CD4-positive, alpha-beta T cell (primary cell): ENCODE results near the gene NUP160. TPM values are rescaled to one million over a fixed set of nuclear protein-coding genes. Genes with fewer than 3 reads are reported as not detected.
A peak's percentile ranks its signal among the peaks of the same experiment; 100 is the strongest.
"Not testable (repeated sequence)": the region's sequence is repeated elsewhere in the genome, so short reads cannot be mapped to it uniquely, and the experiment has no call there.

Source experiments
- ATAC-seq: fragments of 200-7000 bp; cut with Tn5 transposase; one replicate; pipeline ENCODE4 v1.10.0; 2022; ENCODE audit warnings: mild to moderate bottlenecking; ENCODE audit not compliant: poor library complexity
- CTCF ChIA-PET: fragments of 350-600 bp; sonication (Branson Sonifier 250); formaldehyde crosslinking; loops from one replicate; lab custom pipeline; 2021; ENCODE audit warnings: antibody characterized with exemption, inconsistent platforms; lab: Charles Lee
- POLR2A ChIA-PET: fragments of 350-600 bp; sonication (Branson Sonifier 250); formaldehyde crosslinking; loops from one replicate; lab custom pipeline; 2021; ENCODE audit warnings: antibody characterized with exemption, inconsistent platforms; lab: Charles Lee
- DNase-seq, 14 experiments: peaks; one replicate each; pipeline ENCODE4 v3.0.0-alpha.2; 2013 to 2020; ENCODE audit warnings: mixed read lengths in 2 of 14
- H3K27ac ChIP-seq, 2 donors: one replicate each; pipeline versions ENCODE4 v1.5.1 to v1.7.0; 2013; ENCODE audit warnings: low read length in 2 of 2, low read depth in 1 of 2, mild to moderate bottlenecking in 1 of 2
- H3K27me3 ChIP-seq, 2 experiments: 1 replicate in 1 of 2; 2 replicates in 1 of 2; pipeline versions ENCODE4 v1.6.1 to v1.7.0; 2013; ENCODE audit warnings: low read length in 2 of 2, control low read depth in 1 of 2, mild to moderate bottlenecking in 1 of 2, moderate library complexity in 1 of 2; ENCODE audit not compliant: insufficient read depth in 2 of 2, control insufficient read depth in 1 of 2
- H3K36me3 ChIP-seq: one replicate; pipeline ENCODE4 v1.6.1; 2013; ENCODE audit warnings: low read length, control low read depth; ENCODE audit not compliant: insufficient read depth
- H3K4me1 ChIP-seq: one replicate; pipeline ENCODE4 v1.6.1; 2013; ENCODE audit warnings: low read length, control low read depth; ENCODE audit not compliant: insufficient read depth
- H3K4me3 ChIP-seq: one replicate; pipeline ENCODE4 v1.5.1; 2013; ENCODE audit warnings: mild to moderate bottlenecking, low read length, moderate library complexity
- H3K9me3 ChIP-seq, 2 experiments: 1 replicate in 1 of 2; 2 replicates in 1 of 2; pipeline versions ENCODE4 v1.6.1 to v1.7.0; 2013; ENCODE audit warnings: low read length in 2 of 2, mild to moderate bottlenecking in 2 of 2, control low read depth in 1 of 2, moderate library complexity in 1 of 2; ENCODE audit not compliant: control insufficient read depth in 1 of 2, insufficient read depth in 1 of 2
- H3K27ac Mint-ChIP-seq: one replicate; pipeline ENCODE4 v1.8.0; 2020; ENCODE audit warnings: mixed read lengths
- H3K27me3 Mint-ChIP-seq: one replicate; pipeline ENCODE4 v1.8.0; 2021; ENCODE audit warnings: mixed read lengths
- H3K36me3 Mint-ChIP-seq: one replicate; pipeline ENCODE4 v1.8.0; 2021; ENCODE audit warnings: low read depth, mixed read lengths
- H3K4me1 Mint-ChIP-seq: one replicate; pipeline ENCODE4 v1.8.0; 2021; ENCODE audit warnings: low read depth, mixed read lengths
- H3K4me3 Mint-ChIP-seq: one replicate; pipeline ENCODE4 v1.8.0; 2020; ENCODE audit warnings: mild to moderate bottlenecking, mixed read lengths
- H3K9me3 Mint-ChIP-seq: one replicate; pipeline ENCODE4 v1.8.0; 2020; ENCODE audit warnings: mixed read lengths
- CTCF ChIP-seq: fragments of 200-600 bp; IDR thresholded peaks from one replicate; pipeline ENCODE4 v1.8.0; 2022; ENCODE audit warnings: antibody characterized with exemption, mild to moderate bottlenecking
- intact Hi-C, 2 experiments: fragments of 100-400 bp; cut with DNase I in 1 of 2; cut with micrococcal nuclease in 1 of 2; formaldehyde crosslinking; loops; one replicate each; pipeline versions ENCODE4 v1.15.1 to v1.9.0; 2023 to 2025; cut with DNase I, micrococcal nuclease
- total RNA-seq, 174 experiments: library from RNA in 2 of 174; stranded (reverse) in 2 of 174; gene quantifications; one replicate each; pipeline ENCODE4 v1.2.3 and lab custom pipeline; 2021 to 2026

NUP160 gene
- total RNA-seq, 2 experiments from 2014 or later = 41.9 to 47.9 TPM

DNA sequence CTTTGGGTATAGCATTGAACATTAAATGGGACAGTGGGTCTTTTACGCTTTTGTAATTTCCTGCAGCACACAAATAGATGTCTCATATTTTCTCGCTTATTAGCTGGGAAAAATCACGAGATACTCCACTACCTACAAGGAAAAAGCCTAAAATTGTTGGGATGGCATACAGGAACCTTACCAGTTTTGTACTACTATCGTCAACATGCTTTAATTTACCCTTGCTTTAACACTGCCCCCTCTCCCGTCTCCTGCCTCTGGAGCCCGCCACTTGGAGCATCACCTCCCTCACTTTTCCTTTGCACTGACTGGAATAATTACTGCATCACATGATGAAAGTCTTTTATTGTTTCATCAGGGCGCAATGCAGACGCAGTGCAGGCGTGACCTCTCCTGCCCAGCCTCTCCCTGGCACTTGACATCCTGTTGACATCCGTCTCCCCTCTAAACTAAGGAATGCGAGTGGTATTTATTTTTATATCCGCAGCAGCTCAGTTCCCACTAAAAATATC, 80.0 kb downstream of the NUP160 start:
- peak overlapping the region; percentile 91 for H3K4me3 Mint-ChIP-seq
- H3K27me3 Mint-ChIP-seq = no peaks in the 10 kb centered on the region
- peak overlapping the region; percentile 99 for H3K27ac Mint-ChIP-seq
- peaks cover 40% of the 10 kb centered on the region for H3K36me3 Mint-ChIP-seq
- TF ChIP-seq CTCF = no peak
- intact Hi-C loops = loop anchor here (2.0 to 10.0 kb wide), 7 partner anchors 53 to 1966 kb away; partner anchors contain the start of genes AGBL2 (in 1 of the 2), ARFGAP2 (in 1 of the 2), KBTBD4 (in 1 of the 2) and NDUFS3 (in 1 of the 2)
- H3K4me3 ChIP-seq = peak overlapping the region; percentile 89
- H3K4me1 Mint-ChIP-seq = peaks cover 34% of the 10 kb centered on the region
- H3K9me3 ChIP-seq = no peaks in the 10 kb centered on the region
- POLR2A ChIA-PET = interaction anchor here (0.6 to 2.9 kb wide), 15 partner anchors 11 to 1645 kb away, joined by 3 to 21 read pairs (median 4); partner anchors contain the start of genes AGBL2, AMBRA1, DDB2 and NUP160
- no peaks in the 10 kb centered on the region for H3K9me3 Mint-ChIP-seq
- H3K27me3 ChIP-seq = no peaks in the 10 kb centered on the region
- peak in 11 of 14 experiments; percentile 4 to 56 (median 15) for DNase-seq
- H3K4me1 ChIP-seq = peaks cover 34% of the 10 kb centered on the region
- peak overlapping the region; percentile 97 to 98 for H3K27ac ChIP-seq
- CTCF ChIA-PET = interaction anchor here (0.6 to 1.3 kb wide), 2 partner anchors 10 to 114 kb away, joined by 3 read pairs; no protein-coding TSS in a partner anchor
- ATAC-seq = no peak
- H3K36me3 ChIP-seq = peaks cover 21% of the 10 kb centered on the region

DNA sequence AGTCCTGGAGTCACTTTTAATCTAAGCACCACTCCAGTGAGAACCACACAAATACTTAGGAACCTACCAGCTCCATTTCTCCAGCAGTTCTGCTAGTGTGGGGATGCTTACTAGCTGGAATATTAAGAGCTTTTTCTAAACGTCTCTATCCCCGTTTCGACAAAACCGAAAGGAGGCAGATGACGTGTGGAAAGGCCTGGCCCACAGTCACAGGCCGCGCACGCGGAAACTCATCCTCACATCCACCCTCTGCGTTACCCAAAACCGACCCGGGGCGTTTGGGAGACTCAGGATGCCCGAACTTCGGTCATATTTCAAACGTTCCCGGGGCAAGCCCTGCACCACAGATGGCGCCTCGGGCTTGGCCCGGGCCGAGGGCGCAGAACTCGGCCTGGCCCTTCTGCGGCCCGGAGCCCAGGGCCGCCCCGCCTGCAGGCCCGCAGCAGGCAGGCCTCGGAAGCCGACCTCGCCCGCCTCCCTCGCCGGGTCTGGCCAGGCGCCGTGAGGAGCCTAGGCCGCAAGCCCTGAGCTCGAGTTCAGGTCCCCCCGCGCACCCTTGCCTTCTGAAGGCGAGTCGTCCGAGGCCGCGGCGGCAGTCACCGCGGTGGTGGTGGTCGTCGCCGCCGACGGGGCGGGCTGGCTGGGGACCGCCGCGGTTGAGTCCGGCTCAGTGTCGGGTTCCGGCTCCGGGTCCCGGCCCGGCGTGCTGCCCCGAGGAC, 81.5 kb downstream of the NUP160 start:
- peaks cover 34% of the 10 kb centered on the region for H3K4me1 ChIP-seq
- CTCF ChIA-PET = no interaction called here
- peaks cover 36% of the 10 kb centered on the region for H3K36me3 ChIP-seq
- peak overlapping the region; percentile 98 for H3K4me3 Mint-ChIP-seq
- H3K9me3 ChIP-seq = no peaks in the 10 kb centered on the region
- peak overlapping the region; percentile 97 to 98 for H3K27ac ChIP-seq
- H3K4me3 ChIP-seq = peak overlapping the region; percentile 89
- POLR2A ChIA-PET = interaction anchor here (0.6 to 2.9 kb wide), 19 partner anchors 9 to 1906 kb away, joined by 3 to 21 read pairs (median 5); partner anchors contain the start of genes AGBL2, DDB2, KBTBD4 and NDUFS3
- H3K9me3 Mint-ChIP-seq = no peaks in the 10 kb centered on the region
- H3K36me3 Mint-ChIP-seq = peaks cover 55% of the 10 kb centered on the region
- no peaks in the 10 kb centered on the region for H3K27me3 Mint-ChIP-seq
- TF ChIP-seq CTCF = no peak
- H3K27ac Mint-ChIP-seq = peak overlapping the region; percentile 99
- H3K4me1 Mint-ChIP-seq = peaks cover 34% of the 10 kb centered on the region
- ATAC-seq (peak; percentile 38), DNase-seq (peak; percentile 56 to 90 (median 68))
- no peaks in the 10 kb centered on the region for H3K27me3 ChIP-seq
- intact Hi-C loops = loop anchor here (1.0 to 10.0 kb wide), 10 partner anchors 81 to 1964 kb away; partner anchors contain the start of genes MTCH2 (in 2 of the 2), NUP160 (in 2 of the 2), ARFGAP2 (in 1 of the 2) and CELF1 (in 1 of the 2)

- DNase-seq = peak in 2 of 14 experiments; percentile 10 to 35
- H3K9me3 Mint-ChIP-seq = no peaks in the 10 kb centered on the region
- H3K27me3 ChIP-seq = no peaks in the 10 kb centered on the region
- no peaks in the 10 kb centered on the region for H3K27me3 Mint-ChIP-seq
- intact Hi-C loops = loop anchor here (5.0 to 10.0 kb wide), 6 partner anchors 82 to 1963 kb away; partner anchors contain the start of genes ARFGAP2 (in 1 of the 2), KBTBD4 (in 1 of the 2), NDUFS3 (in 1 of the 2) and NUP160 (in 1 of the 2)
- peaks cover 51% of the 10 kb centered on the region for H3K36me3 ChIP-seq
- no peak for ATAC-seq
- H3K9me3 ChIP-seq = no peaks in the 10 kb centered on the region
- H3K27ac ChIP-seq = peak overlapping the region in 1 of 2 donors; percentile 1
- POLR2A ChIA-PET = interaction anchor here (0.6 to 1.4 kb wide), 2 partner anchors 11 to 14 kb away, joined by 3 to 4 read pairs; no protein-coding TSS in a partner anchor
- peaks cover 71% of the 10 kb centered on the region for H3K36me3 Mint-ChIP-seq
- H3K4me3 ChIP-seq = peak overlapping the region; percentile 89
- H3K4me1 ChIP-seq = peaks cover 40% of the 10 kb centered on the region
- H3K27ac Mint-ChIP-seq = peak overlapping the region; percentile 99
- TF ChIP-seq CTCF = no peak
- CTCF ChIA-PET = no interaction called here
- peaks cover 34% of the 10 kb centered on the region for H3K4me1 Mint-ChIP-seq
- peak overlapping the region; percentile 83 for H3K4me3 Mint-ChIP-seq
These were observed 83.1 kb downstream of the NUP160 start for GRCh38 chr11:47765086-47765485.

DNA sequence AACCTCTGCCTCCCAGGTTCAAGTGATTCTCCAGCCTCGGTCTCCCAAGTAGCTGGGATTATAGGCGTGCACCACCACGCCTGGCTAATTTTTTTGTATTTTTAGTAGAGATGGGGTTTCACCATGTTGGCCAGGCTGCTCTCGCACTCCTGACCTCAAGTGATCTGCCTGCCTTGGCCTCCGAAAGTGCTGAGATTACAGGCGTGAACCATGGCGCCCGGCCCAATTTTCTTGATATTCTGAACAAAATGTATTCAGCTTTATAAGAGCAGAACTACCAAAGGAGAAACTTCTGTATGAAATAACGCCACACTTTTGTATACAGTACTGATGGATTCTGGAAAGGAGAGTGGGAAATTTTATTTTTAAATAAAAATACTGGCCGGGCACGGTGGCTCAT, 88.9 kb downstream of the NUP160 start:
- peaks cover 86% of the 10 kb centered on the region for H3K36me3 ChIP-seq
- H3K27me3 Mint-ChIP-seq, H3K9me3 Mint-ChIP-seq, CTCF ChIA-PET, H3K9me3 ChIP-seq, H3K27ac Mint-ChIP-seq, intact Hi-C loops, H3K4me3 Mint-ChIP-seq, H3K27me3 ChIP-seq, H3K4me3 ChIP-seq, H3K27ac ChIP-seq, DNase-seq, ATAC-seq: not testable (repeated sequence)
- peaks cover 97% of the 10 kb centered on the region for H3K36me3 Mint-ChIP-seq
- peaks cover 11% of the 10 kb centered on the region for H3K4me1 Mint-ChIP-seq
- H3K4me1 ChIP-seq = peaks cover 15% of the 10 kb centered on the region
- POLR2A ChIA-PET = interaction anchor here (0.7 kb wide), 2 partner anchors 13 to 91 kb away, joined by 3 read pairs; no protein-coding TSS in a partner anchor
